HepG2 (cell line): ENCODE results near the gene TMEM134. TPM values are rescaled to one million over a fixed set of nuclear protein-coding genes. Genes with fewer than 3 reads are reported as not detected.
A peak's percentile ranks its signal among the peaks of the same experiment; 100 is the strongest.

Experiments used
- EZH2 ChIP-seq: conservative IDR thresholded peaks from 2 replicates; pipeline ENCODE4 v1.6.1; 2012; ENCODE audit warnings: mild to moderate bottlenecking, low read depth, low read length, moderate library complexity
- NAIF1 ChIP-seq: sonication (generic); formaldehyde crosslinking; IDR thresholded peaks from 2 replicates; pipeline ENCODE4 v1.5.0; 2020; ENCODE audit warnings: mild to moderate bottlenecking, missing genetic modification reagents, borderline replicate concordance
- ONECUT2 ChIP-seq: sonication (generic); formaldehyde crosslinking; IDR thresholded peaks from 2 replicates; pipeline ENCODE4 v1.4.0; 2020; ENCODE audit warnings: missing genetic modification reagents
- ZBTB1 ChIP-seq: sonication (generic); formaldehyde crosslinking; IDR thresholded peaks from 2 replicates; pipeline ENCODE4 v1.4.0; 2020; ENCODE audit warnings: missing genetic modification reagents, borderline replicate concordance
- ZNF343 ChIP-seq: sonication (generic); formaldehyde crosslinking; IDR thresholded peaks from 2 replicates; pipeline ENCODE4 v1.4.0; 2020; ENCODE audit warnings: mild to moderate bottlenecking, missing genetic modification reagents
- ZNF547 ChIP-seq: sonication (generic); formaldehyde crosslinking; IDR thresholded peaks from 2 replicates; pipeline ENCODE4 v1.5.1; 2020; ENCODE audit warnings: mild to moderate bottlenecking, missing genetic modification reagents
- ZNF646 ChIP-seq: sonication (generic); formaldehyde crosslinking; IDR thresholded peaks from 2 replicates; pipeline ENCODE4 v1.9.0; 2021; ENCODE audit warnings: mild to moderate bottlenecking, missing genetic modification reagents
- polyA plus RNA-seq, 8 experiments: library from polyadenylated mRNA; depleted of rRNA in 3 of 8; stranded (reverse) in 7 of 8; unstranded in 1 of 8; fragments of >200 nt; fragmentation: Illumina TruSeq in 4 of 8; extraction: Trizol in 4 of 8; gene quantifications; 2 replicates each; pipeline versions ENCODE4 v1.2.1 to v1.2.3, GENCODE V29; 2011 to 2016; ENCODE audit warnings: low read depth in 4 of 8, missing spikeins in 1 of 8, mixed read lengths in 1 of 8; ENCODE audit not compliant: insufficient read depth in 1 of 8
- total RNA-seq, 5 experiments: library from RNA; depleted of rRNA; stranded (reverse); fragments of >200 nt; fragmentation: Illumina TruSeq; extraction: Trizol; gene quantifications; 2 replicates each; pipeline ENCODE4 v1.2.3, GENCODE V29; 2016; ENCODE audit warnings: low read depth in 1 of 5
- TF ChIP-seq, protein P1 (sequence below): sonication (generic); formaldehyde crosslinking; IDR thresholded peaks from 2 replicates; pipeline ENCODE4 v1.4.0; 2020; ENCODE audit warnings: missing genetic modification reagents
- TF ChIP-seq, protein P2 (sequence below): sonication (generic); formaldehyde crosslinking; IDR thresholded peaks from 2 replicates; pipeline ENCODE4 v1.5.0; 2020; ENCODE audit warnings: mild to moderate bottlenecking, missing genetic modification reagents
- TF ChIP-seq, protein P3 (sequence below): sonication (generic); formaldehyde crosslinking; IDR thresholded peaks from 2 replicates; pipeline ENCODE4 v1.5.1; 2020; ENCODE audit warnings: mild to moderate bottlenecking, missing genetic modification reagents, moderate library complexity

Gene TMEM134
- total and polyA plus RNA-seq, 2 of the 13 experiments (the other 11 are each of a cell fraction or from before 2014, with no cell fraction given): 6.9 to 26.9 TPM

DNA sequence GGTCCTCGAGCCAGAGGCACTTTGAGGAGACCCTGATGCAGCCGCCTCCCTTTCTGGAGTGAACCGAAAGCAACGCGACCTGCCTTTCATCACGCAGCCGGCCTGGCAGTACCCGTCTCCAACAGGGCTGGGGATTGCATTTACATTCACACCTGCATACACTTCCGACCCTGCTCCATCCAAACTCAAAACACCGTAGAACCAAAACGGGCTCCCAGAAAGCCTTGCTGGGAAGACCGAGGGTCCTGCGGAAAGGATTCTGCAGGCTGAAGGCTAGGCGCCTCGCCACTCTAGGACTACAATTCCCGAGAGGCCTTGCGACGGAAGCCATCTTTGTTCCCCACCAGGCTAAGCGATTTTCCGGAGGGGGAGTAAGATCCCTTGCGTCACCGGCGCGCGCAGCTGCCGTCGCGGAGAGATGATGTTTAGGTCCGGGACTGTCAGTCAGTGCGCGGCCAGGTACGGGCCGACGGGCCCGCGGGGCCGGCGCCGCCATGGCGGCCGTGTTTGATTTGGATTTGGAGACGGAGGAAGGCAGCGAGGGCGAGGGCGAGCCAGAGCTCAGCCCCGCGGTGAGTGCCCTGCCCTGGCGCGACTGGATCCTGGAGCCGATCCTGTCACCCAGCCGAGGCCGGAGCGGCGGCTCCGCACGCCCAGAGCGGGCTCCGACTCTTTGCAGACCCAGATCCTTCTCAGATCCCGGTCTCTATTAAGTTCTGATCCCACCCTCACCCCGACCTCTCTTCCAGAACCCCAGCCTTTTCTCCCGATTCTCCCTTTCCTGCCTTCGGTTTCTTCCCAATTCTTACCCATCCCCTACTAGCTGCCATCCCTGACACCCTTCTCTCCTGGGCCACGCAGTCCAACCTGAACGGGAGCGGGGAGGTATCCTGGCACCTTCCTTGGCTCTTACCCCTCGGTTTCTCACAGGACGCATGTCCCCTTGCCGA lies 40.7 kb downstream of the TMEM134 start, which contains the start of gene RPS6KB2 (continued):
- TF ChIP-seq ZNF646 (CRISPR knock-in tag): no peak
- TF ChIP-seq, protein P1, sequence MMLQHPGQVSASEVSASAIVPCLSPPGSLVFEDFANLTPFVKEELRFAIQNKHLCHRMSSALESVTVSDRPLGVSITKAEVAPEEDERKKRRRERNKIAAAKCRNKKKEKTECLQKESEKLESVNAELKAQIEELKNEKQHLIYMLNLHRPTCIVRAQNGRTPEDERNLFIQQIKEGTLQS (CRISPR knock-in tag): no peak; the same call in 1 of the 2 replicates
- TF ChIP-seq NAIF1 (CRISPR knock-in tag): peak; percentile 74
- TF ChIP-seq ZBTB1 (CRISPR knock-in tag): no peak
- TF ChIP-seq ONECUT2 (CRISPR knock-in tag): peak; percentile 18; the same call in 1 of the 2 replicates
- 0 out of 2 replicates have a peak, but pooled peaks have one; percentile 40 for TF ChIP-seq ZNF547
- TF ChIP-seq EZH2: no peak
- TF ChIP-seq ZNF343: no peak
- TF ChIP-seq, protein P2, sequence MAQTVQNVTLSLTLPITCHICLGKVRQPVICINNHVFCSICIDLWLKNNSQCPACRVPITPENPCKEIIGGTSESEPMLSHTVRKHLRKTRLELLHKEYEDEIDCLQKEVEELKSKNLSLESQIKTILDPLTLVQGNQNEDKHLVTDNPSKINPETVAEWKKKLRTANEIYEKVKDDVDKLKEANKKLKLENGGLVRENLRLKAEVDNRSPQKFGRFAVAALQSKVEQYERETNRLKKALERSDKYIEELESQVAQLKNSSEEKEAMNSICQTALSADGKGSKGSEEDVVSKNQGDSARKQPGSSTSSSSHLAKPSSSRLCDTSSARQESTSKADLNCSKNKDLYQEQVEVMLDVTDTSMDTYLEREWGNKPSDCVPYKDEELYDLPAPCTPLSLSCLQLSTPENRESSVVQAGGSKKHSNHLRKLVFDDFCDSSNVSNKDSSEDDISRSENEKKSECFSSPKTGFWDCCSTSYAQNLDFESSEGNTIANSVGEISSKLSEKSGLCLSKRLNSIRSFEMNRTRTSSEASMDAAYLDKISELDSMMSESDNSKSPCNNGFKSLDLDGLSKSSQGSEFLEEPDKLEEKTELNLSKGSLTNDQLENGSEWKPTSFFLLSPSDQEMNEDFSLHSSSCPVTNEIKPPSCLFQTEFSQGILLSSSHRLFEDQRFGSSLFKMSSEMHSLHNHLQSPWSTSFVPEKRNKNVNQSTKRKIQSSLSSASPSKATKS: no peak
- TF ChIP-seq, protein P3, sequence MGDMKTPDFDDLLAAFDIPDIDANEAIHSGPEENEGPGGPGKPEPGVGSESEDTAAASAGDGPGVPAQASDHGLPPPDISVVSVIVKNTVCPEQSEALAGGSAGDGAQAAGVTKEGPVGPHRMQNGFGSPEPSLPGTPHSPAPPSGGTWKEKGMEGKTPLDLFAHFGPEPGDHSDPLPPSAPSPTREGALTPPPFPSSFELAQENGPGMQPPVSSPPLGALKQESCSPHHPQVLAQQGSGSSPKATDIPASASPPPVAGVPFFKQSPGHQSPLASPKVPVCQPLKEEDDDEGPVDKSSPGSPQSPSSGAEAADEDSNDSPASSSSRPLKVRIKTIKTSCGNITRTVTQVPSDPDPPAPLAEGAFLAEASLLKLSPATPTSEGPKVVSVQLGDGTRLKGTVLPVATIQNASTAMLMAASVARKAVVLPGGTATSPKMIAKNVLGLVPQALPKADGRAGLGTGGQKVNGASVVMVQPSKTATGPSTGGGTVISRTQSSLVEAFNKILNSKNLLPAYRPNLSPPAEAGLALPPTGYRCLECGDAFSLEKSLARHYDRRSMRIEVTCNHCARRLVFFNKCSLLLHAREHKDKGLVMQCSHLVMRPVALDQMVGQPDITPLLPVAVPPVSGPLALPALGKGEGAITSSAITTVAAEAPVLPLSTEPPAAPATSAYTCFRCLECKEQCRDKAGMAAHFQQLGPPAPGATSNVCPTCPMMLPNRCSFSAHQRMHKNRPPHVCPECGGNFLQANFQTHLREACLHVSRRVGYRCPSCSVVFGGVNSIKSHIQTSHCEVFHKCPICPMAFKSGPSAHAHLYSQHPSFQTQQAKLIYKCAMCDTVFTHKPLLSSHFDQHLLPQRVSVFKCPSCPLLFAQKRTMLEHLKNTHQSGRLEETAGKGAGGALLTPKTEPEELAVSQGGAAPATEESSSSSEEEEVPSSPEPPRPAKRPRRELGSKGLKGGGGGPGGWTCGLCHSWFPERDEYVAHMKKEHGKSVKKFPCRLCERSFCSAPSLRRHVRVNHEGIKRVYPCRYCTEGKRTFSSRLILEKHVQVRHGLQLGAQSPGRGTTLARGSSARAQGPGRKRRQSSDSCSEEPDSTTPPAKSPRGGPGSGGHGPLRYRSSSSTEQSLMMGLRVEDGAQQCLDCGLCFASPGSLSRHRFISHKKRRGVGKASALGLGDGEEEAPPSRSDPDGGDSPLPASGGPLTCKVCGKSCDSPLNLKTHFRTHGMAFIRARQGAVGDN (CRISPR knock-in tag): peak; percentile 68
